Activated naive CD8-positive, alpha-beta T cell treated with anti-CD3 and anti-CD28 coated beads, Interleukin-2, amount 50 U/mL, for 24 hours (primary cell): ENCODE results near the gene LRP8.

ENCODE experiments used
- ATAC-seq: fragments of 150-1000 bp; cut with Tn5 transposase; one replicate; pipeline ENCODE4 v1.10.0; 2021
- DNase-seq: peaks from one replicate; pipeline ENCODE4 v3.0.0; 2021
- H3K27ac Mint-ChIP-seq: one replicate; pipeline ENCODE4 v1.8.0; 2021; ENCODE audit warnings: mild to moderate bottlenecking, mixed read lengths
- H3K27me3 Mint-ChIP-seq: one replicate; pipeline ENCODE4 v1.8.0; 2021; ENCODE audit warnings: mixed read lengths
- H3K36me3 Mint-ChIP-seq: one replicate; pipeline ENCODE4 v1.8.0; 2021; ENCODE audit warnings: low read depth, mixed read lengths
- H3K4me1 Mint-ChIP-seq: one replicate; pipeline ENCODE4 v1.8.0; 2021; ENCODE audit warnings: mixed read lengths
- H3K4me3 Mint-ChIP-seq: one replicate; pipeline ENCODE4 v1.8.0; 2021; ENCODE audit warnings: mild to moderate bottlenecking, moderate library complexity, mixed read lengths
- H3K9me3 Mint-ChIP-seq: one replicate; pipeline ENCODE4 v1.8.0; 2021; ENCODE audit warnings: mixed read lengths

Gene LRP8

DNA sequence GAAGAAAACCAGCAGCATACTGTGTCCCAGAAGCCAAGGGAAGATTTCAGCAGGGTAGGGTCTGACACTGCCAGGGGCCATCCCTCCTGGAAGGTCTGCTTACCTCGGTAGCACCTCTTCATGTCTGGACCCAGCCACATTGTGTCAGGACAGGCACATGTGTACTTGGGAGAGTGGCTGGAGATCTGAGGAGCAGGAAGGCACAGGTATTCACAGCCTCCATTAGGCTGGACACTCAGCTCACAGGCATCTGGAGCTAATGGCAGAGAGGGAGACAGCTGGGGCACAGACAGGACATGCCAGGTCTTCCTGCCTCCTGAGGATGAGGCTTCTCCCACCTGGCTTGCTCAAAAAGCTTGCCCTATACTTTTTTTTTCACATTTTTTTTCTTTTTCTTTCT lies 69.7 kb downstream of the LRP8 start:
- no peak overlapping the region for H3K4me3 Mint-ChIP-seq
- peaks cover 63% of the 10 kb centered on the region for H3K36me3 Mint-ChIP-seq
- ATAC-seq (no peak), DNase-seq (no peak)
- H3K27me3 Mint-ChIP-seq: no peaks in the 10 kb centered on the region
- H3K9me3 Mint-ChIP-seq: no peaks in the 10 kb centered on the region
- H3K27ac Mint-ChIP-seq: no peak overlapping the region
- no peaks in the 10 kb centered on the region for H3K4me1 Mint-ChIP-seq

- Mint-ChIP-seq H3K27ac (peak overlapping the region; percentile 30), H3K4me1 (no peaks in the 10 kb centered on the region), H3K9me3 (no peaks in the 10 kb centered on the region), H3K4me3 (no peak overlapping the region), H3K36me3 (peaks cover 64% of the 10 kb centered on the region), H3K27me3 (no peaks in the 10 kb centered on the region)
- no peak for ATAC-seq
- no peak for DNase-seq
Observed at GRCh38 chr1:53257454-53258081, 70.3 kb downstream of the LRP8 start.

DNA sequence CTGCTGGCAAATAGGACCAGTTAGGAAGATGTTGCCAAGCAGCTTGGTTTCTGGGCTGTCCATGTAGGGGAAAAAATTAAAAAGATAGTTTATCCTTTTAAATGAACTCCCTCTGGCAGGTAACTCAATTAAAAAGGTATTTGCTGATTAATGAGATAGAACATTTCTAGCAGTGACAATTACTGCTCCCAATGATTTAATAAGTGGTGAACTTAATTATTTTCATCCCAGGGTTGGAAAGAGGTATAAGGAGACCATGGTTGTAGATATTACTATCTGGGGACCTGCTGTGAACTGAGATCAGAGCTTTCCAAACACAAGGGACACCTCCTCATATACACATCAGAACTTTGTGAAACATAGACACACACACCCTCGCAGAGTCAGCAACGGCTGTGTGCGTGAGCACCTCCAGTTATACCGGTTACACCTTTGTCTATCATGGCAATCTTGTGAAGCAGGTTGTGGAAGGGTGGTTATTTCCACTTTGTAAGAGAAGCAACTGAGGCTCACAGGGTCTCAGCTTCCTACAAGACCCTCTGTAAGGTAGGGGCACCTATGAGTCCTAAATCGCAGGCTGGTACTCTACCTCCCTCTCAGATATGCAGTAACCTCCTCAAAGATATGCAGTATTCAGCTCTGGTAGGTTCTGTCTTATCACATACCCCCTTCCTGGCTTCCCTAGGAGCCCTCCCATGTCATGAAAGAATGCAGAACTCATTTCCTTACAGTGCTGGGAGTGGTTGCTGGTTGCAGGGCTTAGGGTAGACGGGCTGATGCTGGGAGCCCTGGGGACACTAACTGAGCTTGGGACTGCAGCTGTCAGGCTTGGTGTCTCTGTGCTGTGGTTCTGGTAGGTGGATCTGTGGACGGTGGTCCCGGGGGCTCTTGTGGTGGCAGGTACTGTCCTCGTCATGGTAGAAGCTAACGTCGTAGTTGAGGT lies 71.1 kb downstream of the LRP8 start:
- Mint-ChIP-seq H3K27ac (peak overlapping the region; percentile 30), H3K36me3 (peaks cover 66% of the 10 kb centered on the region), H3K4me1 (no peaks in the 10 kb centered on the region)

DNA sequence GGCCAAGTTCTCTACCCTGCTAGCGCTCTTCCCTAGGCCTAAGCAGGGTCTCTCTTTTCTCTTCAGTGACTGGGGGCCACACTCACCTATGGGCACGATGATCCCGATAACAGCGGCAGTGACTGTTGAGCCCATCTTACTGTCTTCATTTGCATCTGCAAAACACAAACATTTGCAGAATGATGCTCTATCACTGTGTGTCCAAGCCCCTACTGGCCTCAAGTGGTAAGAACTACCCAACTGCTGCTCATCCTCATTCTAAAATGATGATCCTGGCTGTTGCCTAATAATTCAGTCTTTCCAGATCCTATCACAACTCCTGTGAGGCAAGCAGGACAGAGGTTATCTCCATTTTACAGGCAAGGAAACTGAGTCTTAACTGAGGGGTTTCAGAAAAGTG lies 72.8 kb downstream of the LRP8 start:
- Mint-ChIP-seq H3K9me3 (no peaks in the 10 kb centered on the region), H3K36me3 (peaks cover 66% of the 10 kb centered on the region), H3K4me1 (no peaks in the 10 kb centered on the region), H3K27ac (no peak overlapping the region), H3K27me3 (no peaks in the 10 kb centered on the region), H3K4me3 (no peak overlapping the region)
- DNase-seq (no peak), ATAC-seq (no peak)

More for the DNA sequence above, 71.1 kb downstream of the LRP8 start:
- no peak overlapping the region for H3K4me3 Mint-ChIP-seq
- no peaks in the 10 kb centered on the region for H3K9me3 Mint-ChIP-seq
- no peaks in the 10 kb centered on the region for H3K27me3 Mint-ChIP-seq
- ATAC-seq (no peak), DNase-seq (no peak)

DNA sequence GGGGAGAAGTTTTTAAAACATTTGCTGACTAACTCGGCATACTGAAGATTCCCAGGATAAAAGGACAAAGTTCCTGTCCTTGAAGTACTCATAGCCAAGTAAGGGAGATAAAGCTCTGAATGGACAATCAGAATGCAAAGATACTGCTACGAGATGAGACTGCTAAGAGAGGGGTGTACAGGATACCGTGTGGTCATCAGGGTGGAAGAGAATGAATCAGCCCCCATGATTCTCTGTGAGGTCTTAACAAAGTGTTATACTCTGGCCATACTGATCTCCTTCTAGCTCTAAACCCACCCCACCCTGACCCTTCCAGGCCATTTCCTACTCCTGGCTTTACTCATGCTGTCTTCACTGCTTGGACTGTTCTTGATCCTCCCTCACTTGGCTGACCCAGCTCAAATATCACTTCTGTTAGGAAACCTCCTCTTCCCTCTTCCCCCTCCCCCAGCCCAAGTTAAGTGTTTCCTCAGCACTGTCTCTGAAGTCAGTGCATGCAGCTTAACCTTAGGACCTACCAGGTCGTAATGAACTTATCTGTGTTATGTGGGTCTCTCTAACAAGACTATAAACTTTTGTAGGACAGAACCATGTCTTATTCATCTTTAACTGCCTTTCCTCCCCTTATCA lies 73.7 kb downstream of the LRP8 start:
- no peak overlapping the region for H3K4me3 Mint-ChIP-seq

DNA sequence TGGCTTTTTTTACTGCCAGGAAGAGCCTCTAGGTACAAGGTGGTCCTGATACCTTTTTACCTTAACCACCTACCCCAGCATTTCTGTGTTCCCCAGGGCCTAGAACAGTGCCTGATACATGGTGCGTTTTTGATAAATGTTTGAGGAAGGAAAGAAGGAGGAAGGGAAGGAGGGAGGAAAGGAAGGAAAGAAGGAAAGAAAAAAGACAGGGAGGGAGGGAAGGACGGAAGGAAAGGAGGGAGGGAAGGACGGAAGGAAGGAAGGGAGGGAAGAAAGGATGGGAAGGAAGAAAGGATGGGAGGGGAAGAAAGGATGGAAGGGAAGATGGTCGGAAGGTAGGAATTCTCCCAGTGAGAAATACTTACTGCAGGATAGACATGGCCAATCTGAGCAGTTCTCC lies 77.5 kb downstream of the LRP8 start:
- no peaks in the 10 kb centered on the region for H3K4me1 Mint-ChIP-seq
- no peak overlapping the region for H3K4me3 Mint-ChIP-seq
- H3K27me3 Mint-ChIP-seq: no peaks in the 10 kb centered on the region
- ATAC-seq (no peak), DNase-seq (no peak)
- no peak overlapping the region for H3K27ac Mint-ChIP-seq
- peaks cover 54% of the 10 kb centered on the region for H3K36me3 Mint-ChIP-seq
- no peaks in the 10 kb centered on the region for H3K9me3 Mint-ChIP-seq

More for the DNA sequence above, 73.7 kb downstream of the LRP8 start:
- ATAC-seq (no peak), DNase-seq (no peak)
- no peak overlapping the region for H3K27ac Mint-ChIP-seq
- H3K9me3 Mint-ChIP-seq: no peaks in the 10 kb centered on the region
- no peaks in the 10 kb centered on the region for H3K27me3 Mint-ChIP-seq
- H3K36me3 Mint-ChIP-seq: peaks cover 62% of the 10 kb centered on the region
- no peaks in the 10 kb centered on the region for H3K4me1 Mint-ChIP-seq

GRCh38 chr1:53249706-53250105 lies 78.2 kb downstream of the LRP8 start:
- DNase-seq: no peak
- Mint-ChIP-seq H3K4me3 (no peak overlapping the region), H3K4me1 (no peaks in the 10 kb centered on the region), H3K36me3 (peaks cover 54% of the 10 kb centered on the region), H3K27me3 (no peaks in the 10 kb centered on the region), H3K9me3 (no peaks in the 10 kb centered on the region), H3K27ac (no peak overlapping the region)
- ATAC-seq: no peak

GRCh38 chr1:53246261-53247134 lies 81.4 kb downstream of the LRP8 start:
- ATAC-seq (no peak), DNase-seq (no peak)
- no peaks in the 10 kb centered on the region for H3K27me3 Mint-ChIP-seq
- no peaks in the 10 kb centered on the region for H3K9me3 Mint-ChIP-seq
- no peak overlapping the region for H3K27ac Mint-ChIP-seq
- no peak overlapping the region for H3K4me3 Mint-ChIP-seq
- H3K36me3 Mint-ChIP-seq: peaks cover 48% of the 10 kb centered on the region
- H3K4me1 Mint-ChIP-seq: no peaks in the 10 kb centered on the region

DNA sequence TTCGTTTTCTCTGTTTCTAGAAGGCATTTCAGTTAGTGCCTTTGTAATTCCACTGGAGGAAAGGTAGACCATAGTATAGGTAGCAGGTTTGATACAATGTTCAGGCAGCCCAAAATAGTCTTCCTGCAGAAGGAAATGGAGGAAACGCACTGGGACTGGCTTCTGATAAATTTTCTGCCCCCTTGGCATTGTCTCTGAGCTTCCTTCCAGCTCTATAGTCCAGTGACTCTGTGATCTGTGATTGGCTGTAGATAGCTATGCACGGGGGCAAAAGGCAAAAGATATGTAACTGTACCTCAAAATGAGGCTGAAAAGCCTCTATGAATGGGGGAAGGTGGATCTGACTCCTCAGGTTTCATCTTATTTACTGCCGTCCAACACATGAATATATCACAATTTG lies 83.7 kb downstream of the LRP8 start:
- peaks cover 33% of the 10 kb centered on the region for H3K36me3 Mint-ChIP-seq
- ATAC-seq (no peak), DNase-seq (no peak)
- peaks cover 1% of the 10 kb centered on the region for H3K4me1 Mint-ChIP-seq
- no peaks in the 10 kb centered on the region for H3K9me3 Mint-ChIP-seq
- H3K4me3 Mint-ChIP-seq: no peak overlapping the region
- H3K27ac Mint-ChIP-seq: no peak overlapping the region
- no peaks in the 10 kb centered on the region for H3K27me3 Mint-ChIP-seq

GRCh38 chr1:53242381-53242780 lies 85.5 kb downstream of the LRP8 start:
- Mint-ChIP-seq H3K4me3 (no peak overlapping the region), H3K4me1 (peaks cover 16% of the 10 kb centered on the region), H3K27ac (no peak overlapping the region), H3K36me3 (peaks cover 32% of the 10 kb centered on the region), H3K9me3 (no peaks in the 10 kb centered on the region), H3K27me3 (peaks cover 2% of the 10 kb centered on the region)
- DNase-seq: no peak
- ATAC-seq: no peak

- ATAC-seq (no peak), DNase-seq (no peak)
- peaks cover 28% of the 10 kb centered on the region for H3K36me3 Mint-ChIP-seq
- no peak overlapping the region for H3K4me3 Mint-ChIP-seq
- peaks cover 18% of the 10 kb centered on the region for H3K4me1 Mint-ChIP-seq
- peaks cover 2% of the 10 kb centered on the region for H3K27me3 Mint-ChIP-seq
- no peak overlapping the region for H3K27ac Mint-ChIP-seq
- H3K9me3 Mint-ChIP-seq: no peaks in the 10 kb centered on the region
Observed at GRCh38 chr1:53241828-53242227, 86.0 kb downstream of the LRP8 start.

GRCh38 chr1:53238197-53239155 lies 89.4 kb downstream of the LRP8 start, which contains the start of gene MAGOH:
Gene MAGOH (minus strand): TSS chr1:53238518. CDS start chr1:53238448, 70 bp downstream.
- Mint-ChIP-seq H3K36me3 (peaks cover 27% of the 10 kb centered on the region), H3K4me1 (peaks cover 28% of the 10 kb centered on the region), H3K27me3 (peaks cover 2% of the 10 kb centered on the region), H3K9me3 (no peaks in the 10 kb centered on the region), H3K27ac (peak within 1 kb of the TSS; percentile 94), H3K4me3 (peak within 1 kb of the TSS; percentile 97)
- DNase-seq (peak; percentile 98), ATAC-seq (peak; percentile 98)

DNA sequence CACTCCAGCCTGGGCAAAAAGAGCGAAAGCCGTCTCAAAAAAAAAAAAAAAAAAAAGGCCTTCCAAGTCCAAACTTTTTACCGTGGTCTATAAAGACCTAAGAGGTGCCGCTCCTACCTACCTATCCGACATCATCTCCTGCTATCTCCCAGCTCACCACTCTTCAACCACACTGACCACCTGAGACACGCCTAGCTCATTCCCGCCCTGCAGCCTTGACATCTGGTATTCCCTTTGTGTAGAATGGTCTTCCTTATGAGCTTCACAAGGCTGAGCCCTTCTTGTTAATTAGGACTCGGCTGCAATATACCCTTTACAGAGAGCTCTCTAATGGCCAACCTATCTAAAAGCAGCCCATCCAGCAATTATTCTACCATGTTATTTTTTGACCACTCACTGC lies 90.2 kb downstream of the LRP8 start:
- H3K9me3 Mint-ChIP-seq: no peaks in the 10 kb centered on the region
- no peak for ATAC-seq
- peak overlapping the region; percentile 94 for H3K27ac Mint-ChIP-seq
- H3K36me3 Mint-ChIP-seq: peaks cover 34% of the 10 kb centered on the region
- peaks cover 28% of the 10 kb centered on the region for H3K4me1 Mint-ChIP-seq
- peaks cover 2% of the 10 kb centered on the region for H3K27me3 Mint-ChIP-seq
- DNase-seq: no peak
- H3K4me3 Mint-ChIP-seq: peak overlapping the region; percentile 97
